Right lobe of liver (tissue), 4 donors: ENCODE data around the gene ALPK1.

ENCODE experiments used
- CTCF ChIP-seq, 4 donors: fragments of 200-600 bp in 3 of 4; fragments of 450-650 bp in 1 of 4; IDR thresholded peaks; one replicate each; pipeline versions ENCODE4 v1.5.1 to v1.8.0; 2016 to 2022; ENCODE audit warnings: antibody characterized with exemption in 4 of 4, mild to moderate bottlenecking in 2 of 4
- POLR2A ChIP-seq: fragments of 450-650 bp; IDR thresholded peaks from one replicate; pipeline ENCODE4 v1.6.1; 2017; ENCODE audit warnings: antibody characterized with exemption, mild to moderate bottlenecking
- donor health status: DM: no; HTN: no; CAD: no.
- donor health status: DM: no; HTN: no; CAD: no.
- donor health status: DM: no; HTN: yes; CAD: no.

- TF ChIP-seq CTCF (IDR thresholded peaks at IDR 0.05) (no peak), POLR2A (no peak)
Measured at GRCh38 chr4:112316360-112316759, 19.2 kb downstream of the ALPK1 start.
